Fibroblast of skin of right quadriceps (primary cell): ENCODE results near the gene UBE2F.

Experiments used
- DNase-seq: peaks from one replicate; pipeline ENCODE4 v3.0.0-alpha.2; 2013

The UBE2F gene

GRCh38 chr2:238082827-238083226 is 116.0 kb downstream of the UBE2F start:
- DNase-seq = no peak

- no peak for DNase-seq
These were observed 117.1 kb downstream of the UBE2F start for GRCh38 chr2:238083919-238084318.

GRCh38 chr2:238084761-238085160 is 117.9 kb downstream of the UBE2F start:
- DNase-seq = no peak

- DNase-seq = no peak
These were observed 119.1 kb downstream of the UBE2F start for GRCh38 chr2:238085899-238086298.

- no peak for DNase-seq
These were observed 120.4 kb downstream of the UBE2F start for GRCh38 chr2:238087211-238087610.

GRCh38 chr2:238090887-238091286 is 124.1 kb downstream of the UBE2F start:
- no peak for DNase-seq

GRCh38 chr2:238091436-238092060 is 124.7 kb downstream of the UBE2F start:
- DNase-seq = no peak
